Body of pancreas (tissue), 4 donors: Measurements from ENCODE around the gene MYO3A. TPM values are rescaled to one million over a fixed set of nuclear protein-coding genes. Genes with fewer than 3 reads are reported as not detected.

Source experiments
- ATAC-seq: fragments of 150-250 bp; one replicate; pipeline ENCODE4 v1.9.1; 2016
- DNase-seq, 4 donors: peaks; one replicate each; pipeline ENCODE4 v3.0.0-alpha.2; 2019
- H3K27ac ChIP-seq, 4 donors: fragments of 200-600 bp; sonication (generic); 1 replicate in 3 of 4; 2 replicates in 1 of 4; pipeline versions ENCODE4 v1.5.1 to v1.6.1; 2016 to 2019; ENCODE audit warnings: mild to moderate bottlenecking in 1 of 4, mixed read lengths in 1 of 4, moderate library complexity in 1 of 4
- H3K27me3 ChIP-seq, 2 donors: fragments of 200-600 bp; sonication (generic); one replicate each; pipeline ENCODE4 v1.6.0; 2016; ENCODE audit warnings: mild to moderate bottlenecking in 1 of 2
- H3K36me3 ChIP-seq, 2 donors: fragments of 200-600 bp; sonication (generic); replicated peaks in 1 of 2; 2 replicates each; pipeline ENCODE4 v1.5.1; 2016; ENCODE audit warnings: low read depth in 2 of 2; ENCODE audit not compliant: insufficient read depth in 1 of 2
- H3K4me1 ChIP-seq: fragments of 200-600 bp; sonication (generic); one replicate; pipeline ENCODE4 v1.6.0; 2016
- H3K4me3 ChIP-seq, 2 donors: fragments of 200-600 bp; sonication (generic); 1 replicate in 1 of 2; 2 replicates in 1 of 2; pipeline ENCODE4 v1.5.1; 2016 to 2019
- H3K9me3 ChIP-seq, 3 donors: fragments of 200-600 bp; sonication (generic); 1 replicate in 2 of 3; 2 replicates in 1 of 3; pipeline ENCODE4 v1.5.1; 2016
- CTCF ChIP-seq, 7 experiments: fragments of 450-650 bp in 4 of 7; fragments of 200-600 bp in 3 of 7; sonication (generic) in 3 of 7; IDR thresholded peaks; one replicate each; pipeline ENCODE4 v1.5.1; 2016 to 2019; ENCODE audit warnings: antibody characterized with exemption in 7 of 7
- POLR2A ChIP-seq, 3 donors: fragments of 450-650 bp; IDR thresholded peaks; one replicate each; pipeline ENCODE4 v1.6.1; 2016; ENCODE audit warnings: antibody characterized with exemption in 3 of 3, mild to moderate bottlenecking in 2 of 3
- WGBS, 2 donors: methylation state at CpG; one replicate each; pipeline ENCODE4 v1.1.5; 2017; 5-methylcytosine and 5-hydroxymethylcytosine counted together
- intact Hi-C: fragments of 100-400 bp; cut with DNase I; formaldehyde crosslinking; loops from one replicate; pipeline ENCODE4 v1.15.1; 2023
- total RNA-seq, 2 donors: library from RNA; depleted of rRNA; stranded (reverse); fragments of >200 nt; gene quantifications; one replicate each; pipeline ENCODE4 v1.1.0, GENCODE V29; 2016

MYO3A gene
- total RNA-seq, 2 donors from 2014 or later = 1.6 to 3.4 TPM

GRCh38 chr10:25899304-25899703 is 34.7 kb upstream of the MYO3A start:
- no peaks in the 10 kb centered on the region for H3K36me3 ChIP-seq
- intact Hi-C loops = no loop called here
- H3K27me3 ChIP-seq = no peaks in the 10 kb centered on the region
- no peaks in the 10 kb centered on the region for H3K9me3 ChIP-seq
- H3K4me1 ChIP-seq = no peaks in the 10 kb centered on the region
- TF ChIP-seq CTCF (IDR thresholded peaks at IDR 0.05) (no peak), POLR2A (IDR thresholded peaks at IDR 0.05) (no peak)
- H3K27ac ChIP-seq = no peak overlapping the region
- DNase-seq (no peak), ATAC-seq (no peak)
- H3K4me3 ChIP-seq = no peak overlapping the region
- 44 to 51% methylated on average over 3 of the region's 3 CpGs for WGBS, 2 donors

- 79 to 82% methylated on average over 4 of the region's 4 CpGs for WGBS, 2 donors
- Histone ChIP-seq H3K27me3 (no peaks in the 10 kb centered on the region), H3K4me3 (no peak overlapping the region), H3K27ac (no peak overlapping the region), H3K4me1 (no peaks in the 10 kb centered on the region), H3K9me3 (no peaks in the 10 kb centered on the region), H3K36me3 (no peaks in the 10 kb centered on the region)
- TF ChIP-seq POLR2A (IDR thresholded peaks at IDR 0.05) = no peak
- intact Hi-C loops = no loop called here
- ATAC-seq (no peak), DNase-seq (no peak)
Observed at GRCh38 chr10:25901199-25901598, 32.8 kb upstream of the MYO3A start.

GRCh38 chr10:25902002-25902401 is 32.0 kb upstream of the MYO3A start:
- H3K27ac ChIP-seq = no peak overlapping the region
- no peaks in the 10 kb centered on the region for H3K9me3 ChIP-seq
- H3K36me3 ChIP-seq = no peaks in the 10 kb centered on the region
- no peaks in the 10 kb centered on the region for H3K27me3 ChIP-seq
- WGBS, 2 donors = 71 to 81% methylated on average over 5 of the region's 5 CpGs
- DNase-seq (no peak), ATAC-seq (no peak)
- intact Hi-C loops = no loop called here
- TF ChIP-seq POLR2A (IDR thresholded peaks at IDR 0.05) (no peak), CTCF (IDR thresholded peaks at IDR 0.05) (no peak)
- H3K4me1 ChIP-seq = no peaks in the 10 kb centered on the region
- H3K4me3 ChIP-seq = no peak overlapping the region

GRCh38 chr10:25907261-25907660 is 26.8 kb upstream of the MYO3A start:
- no peak overlapping the region for H3K27ac ChIP-seq
- intact Hi-C loops = no loop called here
- no peak overlapping the region for H3K4me3 ChIP-seq
- TF ChIP-seq POLR2A (IDR thresholded peaks at IDR 0.05) (no peak), CTCF (IDR thresholded peaks at IDR 0.05) (no peak)
- no peaks in the 10 kb centered on the region for H3K36me3 ChIP-seq
- 42 to 56% methylated on average over 4 of the region's 4 CpGs for WGBS, 2 donors
- no peaks in the 10 kb centered on the region for H3K27me3 ChIP-seq
- DNase-seq = no peak
- H3K9me3 ChIP-seq = no peaks in the 10 kb centered on the region
- ATAC-seq = no peak
- H3K4me1 ChIP-seq = no peaks in the 10 kb centered on the region

GRCh38 chr10:25912866-25913265 is 21.2 kb upstream of the MYO3A start:
- Histone ChIP-seq H3K9me3 (no peaks in the 10 kb centered on the region), H3K27me3 (no peaks in the 10 kb centered on the region), H3K4me3 (no peak overlapping the region), H3K36me3 (no peaks in the 10 kb centered on the region), H3K27ac (no peak overlapping the region), H3K4me1 (no peaks in the 10 kb centered on the region)
- no peak for DNase-seq
- 11 to 45% methylated on average over 1 to 2 of the region's 2 CpGs for WGBS, 2 donors
- ATAC-seq = no peak
- TF ChIP-seq CTCF (IDR thresholded peaks at IDR 0.05) = no peak
- TF ChIP-seq POLR2A (IDR thresholded peaks at IDR 0.05) = no peak
- intact Hi-C loops = no loop called here
